ENCODE data around the gene OR14C36. TPM values are rescaled to one million over a fixed set of nuclear protein-coding genes. Genes with fewer than 3 reads are reported as not detected.
"Not testable (repeated sequence)": the region's sequence is repeated elsewhere in the genome, so short reads cannot be mapped to it uniquely, and the experiment has no call there.

OR14C36 gene
- total RNA-seq, result not detected in 2 replicates

DNA sequence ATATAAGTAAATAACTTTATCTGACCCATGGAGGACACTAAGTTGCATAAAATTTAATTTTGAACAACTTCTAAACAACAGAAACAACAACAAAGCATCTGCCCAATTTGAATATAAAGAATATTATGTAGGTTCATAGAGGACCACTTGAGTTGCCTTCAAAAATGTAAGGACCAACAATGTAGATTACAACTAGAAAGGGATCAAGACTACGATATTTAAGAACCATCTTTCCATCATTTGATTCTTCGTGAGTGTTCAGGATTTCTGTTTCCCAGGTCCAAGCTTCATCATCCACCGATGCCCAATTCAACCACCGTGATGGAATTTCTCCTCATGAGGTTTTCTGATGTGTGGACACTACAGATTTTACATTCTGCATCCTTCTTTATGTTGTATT lies at the start of gene OR14C36:
Gene OR14C36, plus strand, starts transcription at position 301 of the 400 bp plus-strand sequence. Its CDS starts 0 bp downstream, at position 301.
- intact Hi-C loops (cut with micrococcal nuclease), result no loop called here

DNA sequence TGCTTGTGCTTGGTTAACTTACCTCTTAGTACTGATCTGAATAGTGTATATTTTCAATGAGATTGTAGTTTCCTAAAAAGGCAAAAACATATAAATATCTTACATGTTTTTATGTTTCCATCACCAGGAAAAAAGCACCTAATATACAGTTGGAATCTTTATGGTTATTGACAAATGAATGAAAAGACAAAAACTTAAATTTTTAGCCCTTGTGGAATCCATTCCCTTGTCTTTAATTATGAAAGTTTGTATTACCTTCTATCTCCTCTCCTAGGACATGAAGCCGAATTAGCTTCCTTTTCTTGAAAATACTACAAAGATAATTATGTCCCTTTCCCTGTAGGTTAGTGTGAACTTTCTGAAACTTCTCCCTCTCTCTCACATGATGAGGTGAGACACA lies 45.3 kb upstream of the OR14C36 start, which contains the start of gene OR2T12:
Gene OR2T12, minus strand, starts transcription at position 101 of the 400 bp plus-strand sequence. CDS start 7,846 bp downstream, outside the sequence.
- intact Hi-C loops (cut with micrococcal nuclease), result no loop called here

DNA sequence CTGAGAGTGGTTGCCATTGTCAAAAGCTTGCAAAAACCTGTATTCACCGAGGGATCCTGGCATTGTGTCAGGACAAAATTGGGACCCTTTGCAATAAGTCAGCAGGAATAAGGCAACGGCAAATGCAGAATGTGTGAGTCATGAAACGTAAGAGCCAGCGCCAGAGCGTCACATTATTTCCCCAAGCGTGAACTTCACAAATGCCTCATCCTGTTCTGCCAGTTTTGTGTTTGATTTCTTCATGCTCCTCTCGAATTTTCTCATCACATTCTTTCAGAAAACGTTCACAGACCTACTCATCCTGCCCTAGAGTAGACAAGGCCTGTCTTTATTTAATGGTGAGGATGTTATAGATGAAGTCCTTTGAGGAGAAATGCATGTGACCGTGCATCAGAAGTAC lies 42.9 kb upstream of the OR14C36 start:
- intact Hi-C loops (cut with micrococcal nuclease), result not testable (repeated sequence)

GRCh38 chr1:248306103-248306502 lies 42.5 kb upstream of the OR14C36 start:
- intact Hi-C loops (cut with micrococcal nuclease), result no loop called here

DNA sequence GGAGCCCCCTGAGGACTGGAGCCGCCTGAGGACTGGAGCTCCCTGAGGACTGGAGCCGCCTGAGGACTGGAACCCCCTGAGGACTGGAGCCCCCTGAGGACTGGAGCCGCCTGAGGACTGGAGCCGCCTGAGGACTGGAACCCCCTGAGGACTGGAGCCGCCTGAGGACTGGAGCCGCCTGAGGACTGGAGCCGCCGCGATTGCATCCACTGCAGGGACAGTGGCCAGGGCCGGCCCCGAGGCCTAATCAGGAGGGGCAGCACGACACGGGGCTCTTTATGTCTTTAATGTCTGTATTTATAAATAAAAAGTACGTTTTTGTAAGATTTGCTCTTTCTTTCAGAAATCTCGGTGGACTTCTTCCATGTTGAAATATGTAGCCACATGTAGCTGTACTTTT lies 41.8 kb upstream of the OR14C36 start:
- intact Hi-C loops (cut with micrococcal nuclease), result not testable (repeated sequence)

- intact Hi-C loops (cut with micrococcal nuclease), result no loop called here
Observed at GRCh38 chr1:248316796-248317195, 31.8 kb upstream of the OR14C36 start.

- intact Hi-C loops (cut with micrococcal nuclease), result no loop called here
Observed at GRCh38 chr1:248324468-248324867, 24.1 kb upstream of the OR14C36 start, which contains the start of gene OR2M7. Gene OR2M7, minus strand, starts transcription at chr1:248324568. Its CDS starts 0 bp downstream, at chr1:248324568.

DNA sequence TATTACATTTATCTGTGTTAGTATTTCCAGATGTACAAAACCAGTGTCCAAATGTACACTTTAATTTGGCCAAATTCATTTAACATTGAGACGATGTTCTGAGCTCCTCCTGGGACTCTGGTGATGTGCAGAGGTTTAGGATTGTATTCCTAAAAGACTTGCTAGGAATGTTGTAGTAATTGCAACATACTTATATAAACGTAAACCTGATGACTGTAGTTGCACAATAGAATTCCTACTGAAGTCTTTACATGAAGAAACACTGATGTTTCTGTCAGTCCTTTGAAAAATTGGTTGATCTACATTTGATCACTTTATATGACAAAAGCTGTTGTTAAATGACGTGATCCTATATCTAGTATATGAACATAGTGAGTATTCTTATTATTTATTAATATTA lies 5.1 kb upstream of the OR14C36 start:
- intact Hi-C loops (cut with micrococcal nuclease), result no loop called here

- intact Hi-C loops (cut with micrococcal nuclease), result no loop called here
Observed at GRCh38 chr1:248359415-248359814, 10.8 kb downstream of the OR14C36 start.

DNA sequence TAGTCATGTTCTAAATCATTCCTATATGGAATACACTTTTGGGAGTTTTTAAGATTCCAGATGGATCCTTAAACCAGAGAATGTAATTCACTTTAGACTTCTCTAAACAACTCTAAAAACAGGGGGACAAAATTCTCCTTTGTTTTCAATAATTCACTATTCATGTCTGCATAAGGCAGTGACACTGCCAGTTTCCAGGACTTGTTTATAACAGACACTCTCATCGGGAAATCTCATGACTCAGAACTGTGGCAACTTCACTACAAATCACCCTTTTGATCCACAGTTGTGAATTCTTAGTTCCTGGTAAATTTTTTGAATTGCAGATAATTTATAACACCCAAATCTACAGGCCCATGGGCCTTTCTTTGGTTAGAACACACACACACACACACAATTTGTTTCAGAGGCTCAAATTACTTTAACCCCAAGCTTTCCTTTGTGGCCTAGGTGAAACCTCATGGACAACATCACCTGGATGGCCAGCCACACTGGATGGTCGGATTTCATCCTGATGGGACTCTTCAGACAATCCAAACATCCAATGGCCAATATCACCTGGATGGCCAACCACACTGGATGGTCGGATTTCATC lies 12.6 kb downstream of the OR14C36 start, which contains the start of gene OR2T4:
Gene OR2T4, plus strand, starts transcription at position 545 of the 595 bp plus-strand sequence. Its CDS starts 0 bp downstream, at position 545.
- intact Hi-C loops (cut with micrococcal nuclease), result no loop called here

DNA sequence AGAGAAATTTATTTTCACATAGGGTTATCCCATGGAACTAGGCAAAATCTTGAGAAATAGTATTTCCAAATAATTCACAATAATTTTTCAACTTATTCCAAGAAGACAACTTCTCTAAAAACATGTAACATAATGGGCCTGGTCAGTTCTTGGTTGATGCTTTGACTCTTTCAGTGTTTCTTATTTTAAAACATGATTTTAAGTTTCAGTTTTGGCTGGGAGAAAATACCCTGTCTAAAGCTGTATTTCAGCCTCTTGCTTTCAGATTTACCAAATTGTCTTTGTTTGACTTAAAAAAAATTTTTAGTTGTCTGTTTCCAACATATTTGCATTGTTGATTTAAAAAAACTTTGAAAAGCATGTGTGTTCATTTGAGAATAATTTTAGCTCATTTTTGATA lies 18.0 kb downstream of the OR14C36 start:
- intact Hi-C loops (cut with micrococcal nuclease), result no loop called here

GRCh38 chr1:248372394-248372793 lies 23.8 kb downstream of the OR14C36 start:
- intact Hi-C loops (cut with micrococcal nuclease), result no loop called here

GRCh38 chr1:248373761-248374160 lies 25.2 kb downstream of the OR14C36 start:
- intact Hi-C loops (cut with micrococcal nuclease), result no loop called here

DNA sequence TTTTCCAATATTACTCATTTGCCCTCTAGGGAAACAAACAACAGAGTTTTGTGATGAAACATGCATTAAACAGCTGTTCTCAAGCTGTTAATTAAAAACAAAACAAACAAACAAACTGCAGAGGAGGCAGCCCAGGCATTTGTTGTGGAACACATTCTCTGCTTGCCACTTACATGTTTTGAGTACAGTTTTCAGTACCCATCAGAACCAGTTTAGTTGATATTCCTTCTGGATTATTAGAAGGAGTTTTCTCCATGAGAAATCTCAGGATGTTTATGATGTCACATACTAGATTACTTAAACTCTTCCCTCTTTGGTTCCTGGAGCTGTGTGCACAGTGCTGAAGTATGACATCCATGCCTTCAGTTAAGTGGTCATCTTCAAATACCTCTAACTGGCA lies 26.9 kb downstream of the OR14C36 start, which contains the start of gene OR2T6:
Gene OR2T6, plus strand, starts transcription at position 301 of the 400 bp plus-strand sequence. CDS start 11,863 bp downstream, outside the sequence.
- intact Hi-C loops (cut with micrococcal nuclease), result no loop called here

- intact Hi-C loops (cut with micrococcal nuclease), result no loop called here
Observed at GRCh38 chr1:248376916-248377315, 28.3 kb downstream of the OR14C36 start.

GRCh38 chr1:248380854-248381253 lies 32.3 kb downstream of the OR14C36 start:
- intact Hi-C loops (cut with micrococcal nuclease), result no loop called here

GRCh38 chr1:248388426-248388825 lies 39.9 kb downstream of the OR14C36 start:
- intact Hi-C loops (cut with micrococcal nuclease), result no loop called here

- intact Hi-C loops (cut with micrococcal nuclease), result no loop called here
Observed at GRCh38 chr1:248393050-248393449, 44.5 kb downstream of the OR14C36 start.

Other genes with a start within 250 kb of the OR14C36 start
- gene OR2M5, start 203.6 kb upstream of the OR14C36 start, total RNA-seq, result not detected in 2 replicates
- not detected in 2 replicates for gene OR2M2, start 174.0 kb upstream of the OR14C36 start, total RNA-seq
- gene OR2M3, start 151.5 kb upstream of the OR14C36 start, total RNA-seq, result not detected in 2 replicates
- not detected in 2 replicates for gene OR2M4, start 117.4 kb upstream of the OR14C36 start, total RNA-seq
- gene OR2T33, start 70.8 kb upstream of the OR14C36 start, total RNA-seq, result not detected in 2 replicates
- gene OR2T12, start 45.4 kb upstream of the OR14C36 start, total RNA-seq, result not detected in 2 replicates
- not detected in 2 replicates for gene OR2M7, start 24.2 kb upstream of the OR14C36 start, total RNA-seq
- not detected in 2 replicates for gene OR2T4, start 12.9 kb downstream of the OR14C36 start, total RNA-seq
- gene OR2T6, start 27.0 kb downstream of the OR14C36 start, total RNA-seq, result not detected in 2 replicates
- not detected in 2 replicates for gene OR2T1, start 54.3 kb downstream of the OR14C36 start, total RNA-seq
- not detected in 2 replicates for gene OR2T2, start 96.9 kb downstream of the OR14C36 start, total RNA-seq
- not detected in 2 replicates for gene OR2T3, start 124.6 kb downstream of the OR14C36 start, total RNA-seq
- not detected in 2 replicates for gene OR2T5, start 139.8 kb downstream of the OR14C36 start, total RNA-seq
- gene OR2G6, start 159.3 kb downstream of the OR14C36 start, total RNA-seq, result not detected in 2 replicates
- not detected in 2 replicates for gene OR2T29, start 214.0 kb downstream of the OR14C36 start, total RNA-seq
- not detected in 2 replicates for gene OR2T34, start 226.0 kb downstream of the OR14C36 start, total RNA-seq
- not detected in 2 replicates for gene OR2T10, start 248.9 kb downstream of the OR14C36 start, total RNA-seq

Measured in T-helper 2 cell treated with Interferon-gamma antibody and Interleukin-4, amounts not matched to agents 100 ng/mL and 5 ng/mL, for 36 hours (primary cell).